Smooth muscle cell of the umbilical artery (primary cell): Measurements from ENCODE around the gene CADM4. TPM values are rescaled to one million over a fixed set of nuclear protein-coding genes. Genes with fewer than 3 reads are reported as not detected.

Experiments used
- total RNA-seq: library from RNA; depleted of rRNA; stranded (reverse); fragments of >200 nt; gene quantifications from 2 replicates; pipeline ENCODE4 v1.2.3, GENCODE V29; 2014

Gene CADM4, protein sequence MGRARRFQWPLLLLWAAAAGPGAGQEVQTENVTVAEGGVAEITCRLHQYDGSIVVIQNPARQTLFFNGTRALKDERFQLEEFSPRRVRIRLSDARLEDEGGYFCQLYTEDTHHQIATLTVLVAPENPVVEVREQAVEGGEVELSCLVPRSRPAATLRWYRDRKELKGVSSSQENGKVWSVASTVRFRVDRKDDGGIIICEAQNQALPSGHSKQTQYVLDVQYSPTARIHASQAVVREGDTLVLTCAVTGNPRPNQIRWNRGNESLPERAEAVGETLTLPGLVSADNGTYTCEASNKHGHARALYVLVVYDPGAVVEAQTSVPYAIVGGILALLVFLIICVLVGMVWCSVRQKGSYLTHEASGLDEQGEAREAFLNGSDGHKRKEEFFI
- total RNA-seq: 1.8 and 3.8 TPM in 2 replicates

DNA sequence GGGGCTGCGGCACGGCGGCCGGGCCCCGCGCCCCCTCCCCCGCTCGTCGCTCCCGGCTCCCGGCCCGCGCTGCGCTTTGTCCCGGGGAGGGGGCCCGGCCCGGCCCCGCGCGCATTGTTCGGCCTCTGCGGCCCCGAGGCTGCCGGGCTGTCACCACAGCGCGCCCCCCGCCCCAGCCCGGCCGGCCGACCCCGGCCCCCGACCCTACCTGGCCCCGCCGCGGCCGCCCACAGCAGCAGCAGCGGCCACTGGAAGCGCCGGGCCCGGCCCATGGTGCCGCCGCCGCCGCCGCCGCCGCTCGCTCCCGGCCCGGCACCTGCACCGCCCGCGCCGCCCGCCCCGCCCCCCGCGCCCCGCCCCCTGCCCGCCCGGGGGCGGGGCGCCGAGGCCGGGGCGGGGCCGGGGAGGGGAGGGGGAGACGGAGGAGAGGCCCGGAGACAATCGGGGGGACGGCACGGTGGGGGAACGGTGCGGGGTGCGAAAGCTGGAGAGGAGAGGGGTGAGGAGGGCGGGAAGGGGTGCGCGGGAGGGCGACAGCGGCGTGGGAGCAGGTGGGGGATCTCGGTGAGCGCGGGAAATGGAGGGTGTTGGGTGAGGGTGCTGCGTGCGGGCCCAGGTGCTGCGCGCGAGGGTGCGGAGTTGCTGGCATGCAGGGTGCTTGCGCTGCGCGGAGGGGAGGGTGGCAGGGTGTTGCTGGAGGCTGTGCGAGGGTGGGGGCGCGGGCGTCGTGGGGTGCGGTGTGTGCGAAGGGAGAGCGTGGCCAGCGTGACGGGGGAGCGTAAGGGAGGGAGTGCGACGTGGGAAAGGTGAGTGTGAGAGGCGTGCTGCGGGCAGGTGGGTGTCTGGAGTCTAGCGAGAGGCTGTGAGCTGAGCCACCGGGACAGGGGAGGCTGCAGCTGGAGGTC is at the start of gene CADM4:
Gene CADM4 (minus strand): TSS at position 332 of the 905 bp plus-strand sequence. CDS start 60 bp downstream, at position 272.

DNA sequence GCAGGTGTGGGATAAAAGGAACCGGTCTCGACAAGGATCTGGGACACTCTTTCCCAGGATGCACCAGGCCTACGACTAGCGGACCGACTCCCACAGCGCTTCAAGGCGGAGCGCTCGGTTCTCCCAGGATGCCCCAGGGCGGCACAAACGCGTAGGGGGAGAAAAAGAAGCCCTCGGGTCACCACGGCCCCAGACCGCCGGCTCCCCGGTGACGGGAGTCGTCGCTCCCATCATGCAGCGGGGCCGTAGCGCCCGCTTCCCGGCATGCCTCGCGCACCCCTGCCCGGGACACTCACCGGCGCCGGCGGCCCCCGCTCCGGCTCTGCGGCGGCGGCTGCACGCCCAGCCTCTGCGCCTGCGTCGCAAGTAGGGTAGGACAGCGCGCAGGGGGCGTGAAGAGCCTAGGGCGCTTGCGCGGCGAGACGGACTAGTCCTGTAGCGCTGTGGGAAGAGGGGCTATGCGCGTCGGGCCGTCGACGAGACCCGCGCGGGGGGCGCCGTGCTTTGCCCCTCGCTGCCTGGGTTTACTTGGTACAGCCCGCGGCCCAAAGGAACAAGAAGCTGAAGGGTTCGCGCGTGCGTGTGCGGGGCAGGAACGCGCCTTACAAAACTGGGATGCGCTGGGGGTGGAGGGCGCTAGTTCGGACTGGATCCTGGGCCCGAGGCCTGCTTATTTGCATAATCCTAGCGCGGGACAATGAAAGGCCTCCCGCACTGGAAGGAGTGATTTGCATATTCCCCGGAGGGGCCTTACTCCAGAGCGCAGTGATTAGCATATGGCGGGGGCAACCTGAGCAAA is 20.2 kb downstream of the CADM4 start, which contains the start of gene ZNF428:
Gene ZNF428 (minus strand): TSS at position 368 of the 799 bp plus-strand sequence. CDS start 5,325 bp downstream, outside the sequence.

DNA sequence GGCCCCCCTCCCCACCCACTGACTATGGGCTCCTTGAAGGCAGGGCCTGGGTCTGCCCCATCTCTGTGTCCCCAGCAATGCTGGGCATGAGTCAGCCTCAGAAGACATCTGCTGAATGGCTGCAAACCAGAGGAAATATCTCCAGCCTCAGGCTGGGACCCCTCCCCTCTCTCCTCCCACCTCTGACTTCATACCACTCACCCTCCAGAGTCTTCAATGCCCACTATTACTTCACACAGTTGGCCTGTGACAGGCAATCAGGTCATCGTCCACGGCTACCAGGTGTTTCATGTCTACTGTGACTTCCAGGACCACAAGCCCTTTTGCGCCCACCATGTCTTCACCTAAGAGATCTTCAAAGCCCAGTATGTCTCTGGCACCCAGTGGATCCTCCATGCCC is 27.9 kb downstream of the CADM4 start, which contains the start of gene SRRM5:
Gene SRRM5 (plus strand): TSS at position 301 of the 400 bp plus-strand sequence. CDS start 34 bp downstream, at position 335.

DNA sequence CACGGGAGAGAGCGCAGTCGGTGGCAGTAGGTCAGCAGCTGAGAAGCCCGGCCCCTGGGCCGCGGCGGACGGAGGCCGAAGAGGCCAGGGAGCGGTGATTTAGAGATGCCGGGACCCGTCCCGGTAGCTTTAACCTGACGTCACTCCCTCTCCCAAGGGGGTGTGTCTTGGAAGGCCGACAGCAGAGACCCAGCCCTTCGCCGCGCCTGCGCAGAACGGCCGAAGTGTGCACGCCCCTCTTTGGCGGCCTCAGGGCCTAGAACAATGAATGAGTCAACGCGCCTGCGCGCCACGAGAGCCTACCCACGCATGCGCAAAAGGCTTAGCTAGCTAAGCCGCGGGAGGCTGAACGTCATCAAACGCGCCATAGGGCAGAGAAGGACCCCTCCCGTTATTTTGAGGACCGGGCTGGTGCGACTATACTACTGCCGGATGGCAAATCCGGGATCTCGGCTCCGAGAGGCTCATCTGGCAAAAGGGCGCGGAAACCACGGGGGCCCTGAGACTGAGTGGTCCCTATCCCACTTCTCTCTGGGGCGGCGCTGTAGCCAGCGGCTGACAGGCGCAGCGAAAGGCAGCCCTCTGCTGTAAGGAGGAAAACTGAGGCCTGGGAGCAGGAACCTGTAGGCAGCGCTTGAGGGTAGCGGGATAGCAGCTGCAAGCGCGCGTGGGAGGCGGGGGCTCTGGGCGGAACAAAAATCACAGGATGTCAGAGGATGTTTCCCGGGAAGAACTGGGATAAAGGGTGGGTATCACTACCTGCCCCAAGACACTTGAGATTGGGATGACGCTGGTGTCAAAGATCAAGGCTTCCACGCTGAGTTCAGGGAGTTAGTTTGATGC is 43.4 kb downstream of the CADM4 start, which contains the start of the genes IRGQ and ZNF576:
Gene IRGQ (minus strand): TSS at position 136 of the 843 bp plus-strand sequence. CDS start 796 bp downstream, outside the sequence.
Gene ZNF576 (plus strand): TSS at position 597 of the 843 bp plus-strand sequence. CDS start 514 bp downstream, outside the sequence.

DNA sequence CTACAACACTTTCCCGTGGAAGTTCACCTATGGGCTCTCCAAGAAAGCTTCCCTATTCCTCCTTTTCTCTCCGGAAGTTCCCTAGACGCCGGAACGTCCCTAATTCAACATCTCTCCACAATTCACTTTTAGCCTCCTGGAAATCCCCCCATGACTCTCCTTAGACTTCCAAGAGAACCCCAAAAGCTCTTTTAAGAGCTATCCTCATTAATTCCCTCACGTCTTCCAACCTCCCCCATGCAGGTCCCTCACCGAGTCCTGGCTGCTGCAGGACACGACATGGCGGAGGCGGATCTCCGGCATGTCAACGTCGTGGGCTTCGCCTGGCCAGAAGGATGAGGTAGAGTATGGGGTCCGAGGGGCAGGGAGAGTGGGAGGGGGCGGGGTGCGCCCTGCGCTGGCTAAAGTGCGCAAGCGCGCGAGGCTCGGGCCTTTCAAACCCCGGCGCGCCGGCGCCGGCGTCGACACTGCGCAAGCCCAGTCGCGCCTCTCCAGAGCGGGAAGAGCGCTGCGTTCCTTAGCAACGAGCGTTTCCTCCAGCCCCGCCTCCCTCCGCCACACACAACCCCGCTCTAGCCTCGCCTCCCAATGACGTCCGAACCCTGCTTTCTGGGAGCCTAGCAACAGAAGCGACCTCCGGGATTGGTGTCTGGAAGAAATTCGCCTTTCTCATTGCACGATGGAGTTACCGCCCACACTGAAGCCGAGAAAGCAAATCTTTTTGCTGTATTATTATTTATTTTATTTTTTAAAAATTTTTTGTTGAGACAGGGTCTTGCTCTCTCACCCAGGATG is 64.3 kb downstream of the CADM4 start, which contains the start of the genes PINLYP and XRCC1:
Gene PINLYP (plus strand): TSS at position 646 of the 795 bp plus-strand sequence. CDS start 1,391 bp downstream, outside the sequence.
Gene XRCC1 (minus strand): TSS at position 372 of the 795 bp plus-strand sequence. CDS start 69 bp downstream, at position 303.

Other genes with a start within 250 kb of the CADM4 start
- gene TEX101, start 225.0 kb downstream of the CADM4 start, total RNA-seq: not detected in 2 replicates
- gene LYPD3, start 174.2 kb downstream of the CADM4 start, total RNA-seq: 0.09 TPM in 1 of 2 replicates, not detected in the other
- 14.7 and 21.1 TPM in 2 replicates for gene PHLDB3, start 135.1 kb downstream of the CADM4 start, total RNA-seq
- gene ETHE1, start 112.6 kb downstream of the CADM4 start, total RNA-seq: 49.8 and 63.5 TPM in 2 replicates
- gene ZNF575, start 106.7 kb downstream of the CADM4 start, total RNA-seq: 0.09 and 0.30 TPM in 2 replicates
- gene XRCC1, start 64.3 kb downstream of the CADM4 start, total RNA-seq: 10.8 and 11.9 TPM in 2 replicates
- 0.30 and 0.69 TPM in 2 replicates for gene PINLYP, start 64.0 kb downstream of the CADM4 start, total RNA-seq
- gene IRGQ, start 43.7 kb downstream of the CADM4 start, total RNA-seq: 24.9 and 34.3 TPM in 2 replicates
- gene ZNF576, start 43.3 kb downstream of the CADM4 start, total RNA-seq: 7.7 and 10.9 TPM in 2 replicates
- gene SRRM5, start 27.8 kb downstream of the CADM4 start, total RNA-seq: 0.05 TPM in 1 of 2 replicates, not detected in the other
- gene ZNF428, start 20.2 kb downstream of the CADM4 start, total RNA-seq: 21.3 and 48.1 TPM in 2 replicates
- 120 and 200 TPM in 2 replicates for gene PLAUR, start 30.3 kb upstream of the CADM4 start, total RNA-seq
- not detected in 2 replicates for gene IRGC, start 76.2 kb upstream of the CADM4 start, total RNA-seq
- gene SMG9, start 115.1 kb upstream of the CADM4 start, total RNA-seq: 9.8 and 16.6 TPM in 2 replicates
- gene KCNN4, start 141.1 kb upstream of the CADM4 start, total RNA-seq: 0.30 and 1.0 TPM in 2 replicates
- gene LYPD5, start 162.6 kb upstream of the CADM4 start, total RNA-seq: 0.59 and 1.2 TPM in 2 replicates
- 16.7 and 22.9 TPM in 2 replicates for gene ZNF283, start 187.5 kb upstream of the CADM4 start, total RNA-seq
- 5.3 and 5.9 TPM in 2 replicates for gene ZNF404, start 244.1 kb upstream of the CADM4 start, total RNA-seq